ENCODE measurements around the gene KCNG4.

- no peak for TF ChIP-seq POLR2AphosphoS5 (IDR thresholded peaks at IDR 0.05)
- no peak for TF ChIP-seq POLR2A (IDR thresholded peaks at IDR 0.05)
These were observed 31.2 kb upstream of the KCNG4 start for GRCh38 chr16:84271037-84271436.
